ENCODE results near the gene LSM14A.

Gene LSM14A

DNA sequence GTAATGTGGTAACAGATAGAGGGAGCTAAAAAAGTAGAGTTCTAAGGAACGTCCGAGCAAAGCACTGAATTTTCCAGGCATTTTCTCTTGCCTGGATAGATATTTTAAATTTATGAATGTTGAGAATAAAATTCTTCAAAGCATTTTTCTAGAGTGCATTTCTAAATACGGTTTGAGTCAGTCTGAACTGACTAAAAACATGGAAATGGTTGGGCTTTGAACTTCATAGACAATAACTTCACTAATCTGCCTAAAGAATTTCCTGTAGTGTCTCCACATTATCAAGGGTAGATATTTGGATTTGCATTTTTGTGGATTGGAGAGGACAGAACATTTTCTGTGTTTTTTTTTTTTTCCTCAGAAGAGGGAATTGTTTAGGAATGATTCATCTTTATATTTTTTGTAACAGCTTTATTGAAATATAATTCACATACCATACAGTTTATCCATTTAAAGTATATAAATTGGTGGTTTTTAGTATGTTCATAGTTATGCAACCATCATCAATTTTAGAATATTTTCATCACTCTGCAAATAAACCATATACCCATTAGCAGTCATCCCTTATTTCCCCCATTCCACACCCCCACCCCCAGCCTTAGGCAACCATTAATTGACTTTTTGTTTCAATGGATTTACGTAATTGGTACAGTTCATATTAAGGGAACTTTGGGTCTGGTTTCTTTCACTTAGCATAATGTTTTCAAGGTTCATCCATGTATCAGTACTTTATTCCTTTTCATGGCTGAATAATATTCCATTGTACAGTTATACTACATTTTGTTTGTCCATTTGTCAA lies 102.7 kb downstream of the LSM14A start:
- TF ChIP-seq, protein P1, sequence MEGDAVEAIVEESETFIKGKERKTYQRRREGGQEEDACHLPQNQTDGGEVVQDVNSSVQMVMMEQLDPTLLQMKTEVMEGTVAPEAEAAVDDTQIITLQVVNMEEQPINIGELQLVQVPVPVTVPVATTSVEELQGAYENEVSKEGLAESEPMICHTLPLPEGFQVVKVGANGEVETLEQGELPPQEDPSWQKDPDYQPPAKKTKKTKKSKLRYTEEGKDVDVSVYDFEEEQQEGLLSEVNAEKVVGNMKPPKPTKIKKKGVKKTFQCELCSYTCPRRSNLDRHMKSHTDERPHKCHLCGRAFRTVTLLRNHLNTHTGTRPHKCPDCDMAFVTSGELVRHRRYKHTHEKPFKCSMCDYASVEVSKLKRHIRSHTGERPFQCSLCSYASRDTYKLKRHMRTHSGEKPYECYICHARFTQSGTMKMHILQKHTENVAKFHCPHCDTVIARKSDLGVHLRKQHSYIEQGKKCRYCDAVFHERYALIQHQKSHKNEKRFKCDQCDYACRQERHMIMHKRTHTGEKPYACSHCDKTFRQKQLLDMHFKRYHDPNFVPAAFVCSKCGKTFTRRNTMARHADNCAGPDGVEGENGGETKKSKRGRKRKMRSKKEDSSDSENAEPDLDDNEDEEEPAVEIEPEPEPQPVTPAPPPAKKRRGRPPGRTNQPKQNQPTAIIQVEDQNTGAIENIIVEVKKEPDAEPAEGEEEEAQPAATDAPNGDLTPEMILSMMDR (IDR thresholded peaks at IDR 0.05; ENCODE audit: insufficient read depth, low read depth, low read length, missing control alignments), result no peak
- DNase-seq (ENCODE audit: low read depth), result no peak
- no peak overlapping the region for H3K4me3 ChIP-seq (ENCODE audit: low read depth, low read length)

- DNase-seq (ENCODE audit: low read depth), result no peak
- no peak overlapping the region for H3K4me3 ChIP-seq (ENCODE audit: low read depth, low read length)
- TF ChIP-seq, protein P1 (IDR thresholded peaks at IDR 0.05; ENCODE audit: insufficient read depth, low read depth, low read length, missing control alignments), result no peak
Observed at GRCh38 chr19:34275705-34276104, 103.4 kb downstream of the LSM14A start.

- TF ChIP-seq, protein P1 (IDR thresholded peaks at IDR 0.05; ENCODE audit: insufficient read depth, low read depth, low read length, missing control alignments), result no peak
- DNase-seq (ENCODE audit: low read depth), result no peak
- H3K4me3 ChIP-seq (ENCODE audit: low read depth, low read length), result no peak overlapping the region
Observed at GRCh38 chr19:34276614-34277013, 104.3 kb downstream of the LSM14A start.

GRCh38 chr19:34277244-34277643 lies 104.9 kb downstream of the LSM14A start:
- no peak overlapping the region for H3K4me3 ChIP-seq (ENCODE audit: low read depth, low read length)
- TF ChIP-seq, protein P1 (IDR thresholded peaks at IDR 0.05; ENCODE audit: insufficient read depth, low read depth, low read length, missing control alignments), result no peak
- no peak for DNase-seq (ENCODE audit: low read depth)

DNA sequence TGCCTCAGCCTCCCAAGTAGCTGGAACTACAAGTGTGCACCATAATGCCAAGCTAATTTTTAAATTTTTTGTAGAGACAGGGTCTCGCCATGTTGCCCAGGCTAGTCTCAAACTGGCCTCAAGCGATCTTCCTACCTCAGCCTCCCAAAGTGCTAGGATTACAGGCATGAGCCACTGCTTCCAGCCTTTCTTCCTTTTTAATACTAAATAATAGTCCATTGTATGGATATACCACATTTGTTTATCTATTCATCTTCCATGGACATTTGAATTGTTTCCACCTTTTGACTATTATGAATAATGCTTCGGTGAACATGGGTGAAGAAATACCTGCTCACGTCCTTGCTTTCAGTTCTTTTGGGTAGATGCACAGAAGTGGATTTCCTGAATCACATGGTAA lies 106.5 kb downstream of the LSM14A start:
- H3K4me3 ChIP-seq (ENCODE audit: low read depth, low read length), result no peak overlapping the region
- DNase-seq (ENCODE audit: low read depth), result no peak
- TF ChIP-seq, protein P1 (IDR thresholded peaks at IDR 0.05; ENCODE audit: insufficient read depth, low read depth, low read length, missing control alignments), result no peak
